NK-92 treated with Interleukin-12 subunit alpha and Interleukin-12 subunit beta, amount 100 ng/mL, for 24 hours (cell line): ENCODE measurements around the gene ALPK3.

Experiments
- DNase-seq: peaks from one replicate; lab custom pipeline; 2025; lab: John Stamatoyannopoulos, UW

Gene ALPK3

GRCh38 chr15:84921121-84921520, 104.0 kb downstream of the ALPK3 start:
- DNase-seq, result no peak

GRCh38 chr15:84922530-84922929, 105.4 kb downstream of the ALPK3 start:
- DNase-seq, result no peak
